Astrocyte (in vitro differentiated cells and primary cell): Measurements from ENCODE around the gene PPM1E. TPM values are rescaled to one million over a fixed set of nuclear protein-coding genes. Genes with fewer than 3 reads are reported as not detected.

Experiments used
- DNase-seq: peaks from one replicate; pipeline ENCODE4 v3.0.0-alpha.2; 2010; ENCODE audit warnings: low read depth
- FAIRE-seq: peaks from 2 replicates; lab custom pipeline; 2011; peaks lifted over from hg19 to GRCh38; lab: Jason Lieb, UNC
- H2AFZ ChIP-seq: 2 replicates; pipeline ENCODE4 v1.6.0; 2012; ENCODE audit warnings: low read depth, low read length, inconsistent platforms
- H3K27ac ChIP-seq: 2 replicates; pipeline ENCODE4 v1.5.1; 2011; ENCODE audit warnings: low read depth, low read length, inconsistent platforms
- H3K27me3 ChIP-seq: 2 replicates; pipeline ENCODE4 v1.6.0; 2011; ENCODE audit warnings: low read length, inconsistent platforms; ENCODE audit not compliant: insufficient read depth
- H3K36me3 ChIP-seq: 2 replicates; pipeline ENCODE4 v1.5.1; 2011; ENCODE audit warnings: low read length, inconsistent platforms; ENCODE audit not compliant: insufficient read depth
- H3K4me1 ChIP-seq: 2 replicates; pipeline ENCODE4 v1.5.1; 2011; ENCODE audit warnings: low read length, inconsistent platforms; ENCODE audit not compliant: insufficient read depth
- H3K4me2 ChIP-seq: 2 replicates; pipeline ENCODE4 v1.6.0; 2012; ENCODE audit warnings: low read length, inconsistent platforms
- H3K4me3 ChIP-seq: 2 replicates; pipeline ENCODE4 v1.5.1; 2011; ENCODE audit warnings: low read depth, mild to moderate bottlenecking, low read length, inconsistent platforms; ENCODE audit not compliant: insufficient read depth
- H3K79me2 ChIP-seq: 2 replicates; pipeline ENCODE4 v1.6.0; 2012; ENCODE audit warnings: mild to moderate bottlenecking, low read length, inconsistent platforms; ENCODE audit not compliant: insufficient read depth
- H3K9ac ChIP-seq: 2 replicates; pipeline ENCODE4 v1.6.0; 2012; ENCODE audit warnings: mild to moderate bottlenecking, low read length, inconsistent platforms
- H3K9me3 ChIP-seq: 2 replicates; pipeline ENCODE4 v1.5.1; 2012; ENCODE audit warnings: low read depth, mild to moderate bottlenecking, low read length, inconsistent platforms; ENCODE audit not compliant: insufficient read depth
- H4K20me1 ChIP-seq: 2 replicates; pipeline ENCODE4 v1.6.0; 2012; ENCODE audit warnings: low read length, inconsistent platforms; ENCODE audit not compliant: insufficient read depth
- H3K27ac Mint-ChIP-seq: one replicate; pipeline ENCODE4 v1.8.0; 2021; ENCODE audit warnings: mild to moderate bottlenecking, mixed read lengths; ENCODE audit not compliant: unreplicated experiment
- H3K27me3 Mint-ChIP-seq: one replicate; pipeline ENCODE4 v1.8.0; 2021; ENCODE audit warnings: low read depth, mixed read lengths; ENCODE audit not compliant: unreplicated experiment
- H3K36me3 Mint-ChIP-seq: one replicate; pipeline ENCODE4 v1.8.0; 2021; ENCODE audit warnings: low read depth, mixed read lengths; ENCODE audit not compliant: unreplicated experiment
- H3K4me1 Mint-ChIP-seq: one replicate; pipeline ENCODE4 v1.8.0; 2021; ENCODE audit warnings: low read depth, mixed read lengths; ENCODE audit not compliant: unreplicated experiment
- H3K4me3 Mint-ChIP-seq: one replicate; pipeline ENCODE4 v1.8.0; 2021; ENCODE audit warnings: mild to moderate bottlenecking, moderate library complexity, mixed read lengths; ENCODE audit not compliant: unreplicated experiment
- H3K9me3 Mint-ChIP-seq: one replicate; pipeline ENCODE4 v1.8.0; 2021; ENCODE audit warnings: mild to moderate bottlenecking, mixed read lengths; ENCODE audit not compliant: unreplicated experiment
- EZH2 ChIP-seq: IDR thresholded peaks from 2 replicates; pipeline ENCODE4 v1.6.1; 2012; ENCODE audit warnings: mild to moderate bottlenecking, low read length, inconsistent platforms; ENCODE audit not compliant: insufficient read depth
- total RNA-seq: library from RNA; stranded (reverse); gene quantifications from 2 replicates; pipeline ENCODE4 v1.2.1, GENCODE V29; 2021
- TF ChIP-seq, protein P1 (sequence below): IDR thresholded peaks from 2 replicates; pipeline ENCODE4 v1.5.1; 2011; ENCODE audit warnings: low read depth, mild to moderate bottlenecking, inconsistent platforms, low read length, moderate library complexity; ENCODE audit not compliant: insufficient read depth

Gene PPM1E
- total RNA-seq, 1 donor from 2014 or later = 0.79 TPM

- H3K4me3 Mint-ChIP-seq = no peak overlapping the region
- FAIRE-seq = no peak
Observed at GRCh38 chr17:58806046-58806445, 50.4 kb downstream of the PPM1E start.

DNA sequence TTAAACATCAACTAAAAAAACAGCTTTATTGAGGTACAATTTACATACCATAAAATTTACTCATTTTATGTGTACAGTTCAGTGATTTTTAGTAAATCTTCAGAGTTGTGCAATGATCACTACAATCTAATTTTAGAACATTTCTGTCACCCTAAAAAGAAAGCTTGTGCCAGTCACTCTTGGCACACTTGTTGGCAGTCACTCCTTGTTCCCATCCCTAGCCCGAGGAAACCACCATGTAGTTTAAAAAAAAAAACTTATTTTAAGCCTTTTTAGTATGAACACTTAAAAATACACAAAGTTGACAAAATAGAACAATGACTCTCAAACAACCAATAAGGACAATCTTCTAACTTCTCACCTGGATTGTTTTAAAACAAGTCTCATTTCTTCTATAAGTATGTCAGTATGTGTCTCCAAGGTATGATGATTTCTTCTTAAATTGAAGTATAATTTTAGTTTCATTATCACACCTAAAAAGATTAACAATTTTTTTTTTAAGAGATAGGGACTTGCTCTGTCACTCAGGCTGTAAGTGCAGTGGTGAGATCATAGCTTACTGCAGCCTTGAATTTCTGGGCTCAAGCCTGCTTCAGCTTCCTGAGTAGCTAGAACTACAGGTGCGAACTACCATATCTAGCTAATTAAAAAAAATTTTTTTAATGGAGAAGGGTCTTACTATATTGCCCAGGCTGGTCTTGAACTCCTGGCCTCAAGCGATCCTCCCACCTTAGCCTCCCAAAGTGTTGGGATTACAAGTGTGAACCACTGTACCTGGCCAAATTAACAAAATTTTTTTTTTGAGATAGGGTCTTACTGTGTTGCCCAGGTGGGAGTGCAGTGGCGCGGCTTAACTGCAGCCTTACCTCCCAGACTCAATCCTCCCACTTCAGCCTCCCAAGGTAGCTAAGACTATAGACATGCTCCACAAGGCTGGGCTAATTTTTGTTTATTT is 53.2 kb downstream of the PPM1E start:
- Mint-ChIP-seq H3K4me3 (no peak overlapping the region), H3K27ac (no peak overlapping the region), H3K27me3 (no peaks in the 10 kb centered on the region), H3K9me3 (no peaks in the 10 kb centered on the region), H3K36me3 (no peaks in the 10 kb centered on the region), H3K4me1 (no peaks in the 10 kb centered on the region)
- H2AFZ ChIP-seq = no peak overlapping the region
- H3K27ac ChIP-seq = no peak overlapping the region
- DNase-seq (no peak), FAIRE-seq (no peak)
- no peaks in the 10 kb centered on the region for H3K9me3 ChIP-seq
- H3K4me3 ChIP-seq = no peak overlapping the region
- H3K4me1 ChIP-seq = no peaks in the 10 kb centered on the region
- no peaks in the 10 kb centered on the region for H4K20me1 ChIP-seq
- no peaks in the 10 kb centered on the region for H3K36me3 ChIP-seq
- TF ChIP-seq, protein P1, sequence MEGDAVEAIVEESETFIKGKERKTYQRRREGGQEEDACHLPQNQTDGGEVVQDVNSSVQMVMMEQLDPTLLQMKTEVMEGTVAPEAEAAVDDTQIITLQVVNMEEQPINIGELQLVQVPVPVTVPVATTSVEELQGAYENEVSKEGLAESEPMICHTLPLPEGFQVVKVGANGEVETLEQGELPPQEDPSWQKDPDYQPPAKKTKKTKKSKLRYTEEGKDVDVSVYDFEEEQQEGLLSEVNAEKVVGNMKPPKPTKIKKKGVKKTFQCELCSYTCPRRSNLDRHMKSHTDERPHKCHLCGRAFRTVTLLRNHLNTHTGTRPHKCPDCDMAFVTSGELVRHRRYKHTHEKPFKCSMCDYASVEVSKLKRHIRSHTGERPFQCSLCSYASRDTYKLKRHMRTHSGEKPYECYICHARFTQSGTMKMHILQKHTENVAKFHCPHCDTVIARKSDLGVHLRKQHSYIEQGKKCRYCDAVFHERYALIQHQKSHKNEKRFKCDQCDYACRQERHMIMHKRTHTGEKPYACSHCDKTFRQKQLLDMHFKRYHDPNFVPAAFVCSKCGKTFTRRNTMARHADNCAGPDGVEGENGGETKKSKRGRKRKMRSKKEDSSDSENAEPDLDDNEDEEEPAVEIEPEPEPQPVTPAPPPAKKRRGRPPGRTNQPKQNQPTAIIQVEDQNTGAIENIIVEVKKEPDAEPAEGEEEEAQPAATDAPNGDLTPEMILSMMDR = no peak
- TF ChIP-seq EZH2 = no peak
- no peaks in the 10 kb centered on the region for H3K79me2 ChIP-seq
- no peak overlapping the region for H3K4me2 ChIP-seq
- H3K9ac ChIP-seq = no peak overlapping the region
- no peaks in the 10 kb centered on the region for H3K27me3 ChIP-seq

More at GRCh38 chr17:58806046-58806445, 50.4 kb downstream of the PPM1E start:
- no peak for DNase-seq
- no peak overlapping the region for H3K4me3 ChIP-seq
- no peaks in the 10 kb centered on the region for H4K20me1 ChIP-seq
- no peaks in the 10 kb centered on the region for H3K79me2 ChIP-seq
- TF ChIP-seq EZH2 = no peak
- TF ChIP-seq, protein P1 = no peak
- no peaks in the 10 kb centered on the region for H3K4me1 ChIP-seq
- H3K27me3 Mint-ChIP-seq = no peaks in the 10 kb centered on the region
- H3K36me3 Mint-ChIP-seq = no peaks in the 10 kb centered on the region
- no peak overlapping the region for H3K27ac ChIP-seq
- no peak overlapping the region for H3K27ac Mint-ChIP-seq
- no peak overlapping the region for H2AFZ ChIP-seq
- no peaks in the 10 kb centered on the region for H3K36me3 ChIP-seq
- H3K9ac ChIP-seq = no peak overlapping the region
- H3K9me3 ChIP-seq = no peaks in the 10 kb centered on the region
- H3K27me3 ChIP-seq = no peaks in the 10 kb centered on the region
- peaks cover 7% of the 10 kb centered on the region for H3K9me3 Mint-ChIP-seq
- no peaks in the 10 kb centered on the region for H3K4me1 Mint-ChIP-seq
- no peak overlapping the region for H3K4me2 ChIP-seq

DNA sequence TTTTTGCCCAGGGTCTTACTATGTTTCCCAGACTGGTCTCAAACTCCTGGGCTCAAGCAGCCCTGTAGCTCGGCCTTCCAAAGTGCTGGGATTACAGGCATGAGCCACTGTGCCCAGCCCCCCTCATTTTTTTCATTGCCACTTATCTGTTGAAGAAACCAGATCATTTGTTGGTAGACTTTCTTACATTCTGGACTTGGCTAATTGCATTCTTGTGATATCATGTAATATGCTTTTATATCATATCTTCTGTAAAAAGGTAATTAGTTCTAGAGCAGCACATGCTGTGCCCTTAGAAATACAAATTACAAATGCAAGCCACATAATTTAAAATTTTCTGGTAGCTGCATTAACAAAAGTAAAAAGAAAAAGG is 53.9 kb downstream of the PPM1E start:
- no peaks in the 10 kb centered on the region for H3K9me3 Mint-ChIP-seq
- no peaks in the 10 kb centered on the region for H3K36me3 ChIP-seq
- H3K27me3 ChIP-seq = no peaks in the 10 kb centered on the region
- no peaks in the 10 kb centered on the region for H3K27me3 Mint-ChIP-seq
- no peak overlapping the region for H3K4me2 ChIP-seq
- no peak overlapping the region for H3K4me3 Mint-ChIP-seq
- DNase-seq = no peak
- no peaks in the 10 kb centered on the region for H3K9me3 ChIP-seq
- no peak overlapping the region for H2AFZ ChIP-seq
- no peak for FAIRE-seq
- H3K4me1 ChIP-seq = no peaks in the 10 kb centered on the region
- H3K27ac Mint-ChIP-seq = no peak overlapping the region
- H3K36me3 Mint-ChIP-seq = no peaks in the 10 kb centered on the region
- TF ChIP-seq, protein P1 = no peak
- no peak overlapping the region for H3K9ac ChIP-seq
- no peaks in the 10 kb centered on the region for H4K20me1 ChIP-seq
- H3K4me3 ChIP-seq = no peak overlapping the region
- no peaks in the 10 kb centered on the region for H3K79me2 ChIP-seq
- no peak overlapping the region for H3K27ac ChIP-seq
- no peaks in the 10 kb centered on the region for H3K4me1 Mint-ChIP-seq
